H1 (cell line): ENCODE results near the gene STAC.

Source experiments
- FOSL1 ChIP-seq: IDR thresholded peaks from 2 replicates; pipeline ENCODE4 v1.6.1; 2011; ENCODE audit warnings: mild to moderate bottlenecking, low read depth, low read length, moderate library complexity; ENCODE audit not compliant: insufficient read depth
- KDM1A ChIP-seq: fragments of 200-600, 300-600 bp; sonication (generic); IDR thresholded peaks from 2 replicates; pipeline ENCODE4 v1.7.1; 2016; ENCODE audit warnings: mild to moderate bottlenecking, low read length, borderline replicate concordance
- NANOG ChIP-seq: IDR thresholded peaks from 2 replicates; pipeline ENCODE4 v1.6.1; 2011; ENCODE audit warnings: low read length, low read depth, mild to moderate bottlenecking, inconsistent platforms; ENCODE audit not compliant: insufficient read depth, poor library complexity, severe bottlenecking
- POLR2AphosphoS5 ChIP-seq: IDR thresholded peaks from 2 replicates; pipeline ENCODE4 v1.6.1; 2011; ENCODE audit warnings: low read depth, low read length
- TAF1 ChIP-seq: IDR thresholded peaks from 2 replicates; pipeline ENCODE4 v1.6.1; 2011; ENCODE audit warnings: mild to moderate bottlenecking, low read depth, low read length
- YY1 ChIP-seq: IDR thresholded peaks from 2 replicates; pipeline ENCODE4 v1.6.1; 2011; ENCODE audit warnings: low read depth, mild to moderate bottlenecking, low read length
- TF ChIP-seq, protein P1 (sequence below): IDR thresholded peaks from 2 replicates; pipeline ENCODE4 v1.6.1; 2011; ENCODE audit warnings: low read depth, mild to moderate bottlenecking, low read length; ENCODE audit not compliant: insufficient read depth

GRCh38 chr3:36362216-36362615 is 18.1 kb upstream of the STAC start:
- no peak for TF ChIP-seq KDM1A
- no peak for TF ChIP-seq TAF1
- TF ChIP-seq POLR2AphosphoS5, result no peak
- no peak for TF ChIP-seq YY1
- TF ChIP-seq NANOG, result no peak
- TF ChIP-seq, protein P1, sequence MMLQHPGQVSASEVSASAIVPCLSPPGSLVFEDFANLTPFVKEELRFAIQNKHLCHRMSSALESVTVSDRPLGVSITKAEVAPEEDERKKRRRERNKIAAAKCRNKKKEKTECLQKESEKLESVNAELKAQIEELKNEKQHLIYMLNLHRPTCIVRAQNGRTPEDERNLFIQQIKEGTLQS, result no peak
- no peak for TF ChIP-seq FOSL1
